Lower lobe of right lung (tissue), 2 donors: ENCODE results near the gene GREB1L. TPM values are rescaled to one million over a fixed set of nuclear protein-coding genes. Genes with fewer than 3 reads are reported as not detected.

Source experiments
- ATAC-seq, 2 donors: fragments of 200-7000 bp; cut with Tn5 transposase; one replicate each; pipeline ENCODE4 v1.9.1; 2020 to 2022; ENCODE audit warnings: mild to moderate bottlenecking in 2 of 2, moderate library complexity in 2 of 2
- DNase-seq: peaks from one replicate; pipeline ENCODE4 v3.0.0-alpha.2; 2020
- H3K27ac ChIP-seq: fragments of 200-600 bp; one replicate; pipeline ENCODE4 v1.8.0; 2022
- H3K27me3 ChIP-seq: fragments of 200-600 bp; one replicate; pipeline ENCODE4 v1.8.0; 2022; ENCODE audit warnings: low read depth
- H3K36me3 ChIP-seq: fragments of 200-600 bp; one replicate; pipeline ENCODE4 v1.8.0; 2022; ENCODE audit warnings: mild to moderate bottlenecking
- H3K4me1 ChIP-seq: fragments of 200-600 bp; one replicate; pipeline ENCODE4 v1.8.0; 2022
- H3K4me3 ChIP-seq: fragments of 200-600 bp; one replicate; pipeline ENCODE4 v1.8.0; 2022; ENCODE audit warnings: mild to moderate bottlenecking
- H3K9me3 ChIP-seq: fragments of 200-600 bp; one replicate; pipeline ENCODE4 v1.8.0; 2022
- intact Hi-C: fragments of 100-400 bp; cut with DNase I; formaldehyde crosslinking; loops from one replicate; pipeline ENCODE4 v1.11.0; 2022
- total RNA-seq: library from RNA; stranded (reverse); fragmentation: NEBNext Ultra II Directional; extraction: Animal tissue kit (Norgen Biotek cat#: 25700); gene quantifications from one replicate; pipeline ENCODE4 v1.2.1, GENCODE V29; 2021
- TF ChIP-seq, protein P1 (sequence below): fragments of 200-600 bp; IDR thresholded peaks from one replicate; pipeline ENCODE4 v1.8.0; 2022; ENCODE audit warnings: antibody characterized with exemption, mild to moderate bottlenecking
- donor health status: DM: no; HTN: yes; CAD: no; lungs with severe emphysema.

Gene GREB1L
- total RNA-seq, 1 donor from 2014 or later: 0.74 TPM

DNA sequence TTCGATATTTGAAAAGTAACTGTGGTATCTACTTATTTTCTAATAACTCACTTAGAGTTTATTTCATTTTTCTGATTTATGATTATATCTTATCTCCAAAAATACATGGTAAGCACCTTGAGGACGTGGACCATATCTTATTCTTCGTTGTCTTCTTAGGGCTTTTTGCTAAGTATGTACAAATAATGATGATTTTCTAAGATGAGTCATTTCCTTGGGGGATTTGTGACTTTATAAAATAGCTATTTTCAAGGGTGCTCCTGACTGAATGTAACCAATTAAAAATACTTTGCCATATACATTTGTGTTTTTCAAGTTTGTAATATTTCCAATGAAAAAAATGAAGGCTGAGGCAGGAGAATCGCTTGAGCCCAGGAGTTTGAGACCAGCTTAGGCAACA, 56.3 kb downstream of the GREB1L start:
- Histone ChIP-seq H3K4me3 (no peak overlapping the region), H3K27ac (no peak overlapping the region), H3K9me3 (no peaks in the 10 kb centered on the region), H3K36me3 (no peaks in the 10 kb centered on the region), H3K4me1 (no peaks in the 10 kb centered on the region), H3K27me3 (no peaks in the 10 kb centered on the region)
- ATAC-seq (no peak), DNase-seq (no peak)
- intact Hi-C loops: no loop called here
- TF ChIP-seq, protein P1, sequence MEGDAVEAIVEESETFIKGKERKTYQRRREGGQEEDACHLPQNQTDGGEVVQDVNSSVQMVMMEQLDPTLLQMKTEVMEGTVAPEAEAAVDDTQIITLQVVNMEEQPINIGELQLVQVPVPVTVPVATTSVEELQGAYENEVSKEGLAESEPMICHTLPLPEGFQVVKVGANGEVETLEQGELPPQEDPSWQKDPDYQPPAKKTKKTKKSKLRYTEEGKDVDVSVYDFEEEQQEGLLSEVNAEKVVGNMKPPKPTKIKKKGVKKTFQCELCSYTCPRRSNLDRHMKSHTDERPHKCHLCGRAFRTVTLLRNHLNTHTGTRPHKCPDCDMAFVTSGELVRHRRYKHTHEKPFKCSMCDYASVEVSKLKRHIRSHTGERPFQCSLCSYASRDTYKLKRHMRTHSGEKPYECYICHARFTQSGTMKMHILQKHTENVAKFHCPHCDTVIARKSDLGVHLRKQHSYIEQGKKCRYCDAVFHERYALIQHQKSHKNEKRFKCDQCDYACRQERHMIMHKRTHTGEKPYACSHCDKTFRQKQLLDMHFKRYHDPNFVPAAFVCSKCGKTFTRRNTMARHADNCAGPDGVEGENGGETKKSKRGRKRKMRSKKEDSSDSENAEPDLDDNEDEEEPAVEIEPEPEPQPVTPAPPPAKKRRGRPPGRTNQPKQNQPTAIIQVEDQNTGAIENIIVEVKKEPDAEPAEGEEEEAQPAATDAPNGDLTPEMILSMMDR: no peak

DNA sequence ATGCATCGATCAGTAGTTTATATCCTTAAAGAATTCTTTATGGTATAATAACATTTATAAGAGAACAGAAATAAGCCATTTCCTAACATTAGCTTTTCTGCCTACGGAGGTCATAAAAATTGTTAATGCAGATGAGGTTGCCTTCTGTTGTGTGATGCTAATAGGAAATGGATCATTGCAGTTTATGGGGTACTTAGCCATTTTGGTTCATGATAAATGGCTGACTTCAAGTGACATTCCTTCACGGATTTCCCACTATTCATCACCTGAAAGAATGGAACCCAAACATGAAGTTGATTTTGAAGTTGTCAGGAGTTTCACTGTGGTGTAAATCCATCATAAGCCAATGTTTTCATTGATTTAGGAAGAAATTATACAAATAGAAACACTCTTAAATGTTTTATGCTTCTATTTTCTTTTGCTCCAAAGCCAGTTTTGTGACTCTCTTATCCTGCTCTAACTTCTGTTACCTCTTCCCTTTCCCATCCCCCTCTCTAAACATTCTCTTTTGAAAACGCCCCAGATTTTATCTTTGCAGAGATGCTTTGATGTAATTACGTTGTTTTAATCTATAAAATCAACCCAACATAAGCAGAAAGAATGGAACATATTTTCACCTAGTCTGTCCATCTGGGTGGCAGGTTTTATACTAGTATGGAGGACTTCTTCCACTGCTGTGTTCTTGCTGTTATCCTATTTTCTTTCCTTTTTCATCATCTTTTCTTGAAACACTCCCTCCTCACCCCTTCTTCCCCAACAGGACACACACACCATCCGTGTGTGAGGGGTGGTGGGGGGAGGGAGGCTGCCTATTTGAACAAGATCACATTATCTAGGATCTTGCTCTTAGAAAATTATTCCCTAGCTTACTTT, 58.2 kb downstream of the GREB1L start:
- intact Hi-C loops: no loop called here

GRCh38 chr18:21300908-21301200, 58.8 kb downstream of the GREB1L start:
- no peak for ATAC-seq

More for the DNA sequence above, 58.2 kb downstream of the GREB1L start:
- DNase-seq (no peak), ATAC-seq (no peak)
- Histone ChIP-seq H3K27me3 (no peaks in the 10 kb centered on the region), H3K27ac (no peak overlapping the region), H3K4me1 (no peaks in the 10 kb centered on the region), H3K9me3 (no peaks in the 10 kb centered on the region), H3K36me3 (no peaks in the 10 kb centered on the region), H3K4me3 (no peak overlapping the region)
- TF ChIP-seq, protein P1: no peak

DNA sequence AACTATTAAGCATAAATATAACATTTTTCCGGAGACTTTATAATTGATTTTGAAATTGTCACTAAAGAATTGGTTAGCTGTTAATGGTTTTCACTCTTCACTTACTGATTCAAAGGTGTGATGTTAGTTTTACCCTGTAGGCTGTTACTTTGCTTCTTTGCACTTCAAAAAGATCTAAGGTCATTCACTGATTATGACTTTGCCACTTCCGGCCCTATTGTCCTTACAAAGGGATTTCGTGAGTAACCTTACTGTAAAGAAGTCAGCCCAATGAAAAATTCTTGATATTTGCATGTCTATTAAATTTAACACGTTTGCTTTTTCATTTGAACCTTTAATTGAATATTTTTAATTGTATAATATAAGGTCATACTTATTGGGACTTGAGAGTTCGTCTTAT, 61.4 kb downstream of the GREB1L start:
- Histone ChIP-seq H3K27ac (no peak overlapping the region), H3K36me3 (no peaks in the 10 kb centered on the region), H3K4me3 (no peak overlapping the region), H3K9me3 (no peaks in the 10 kb centered on the region), H3K27me3 (no peaks in the 10 kb centered on the region), H3K4me1 (no peaks in the 10 kb centered on the region)
- DNase-seq: no peak
- ATAC-seq: no peak
- intact Hi-C loops: no loop called here
- TF ChIP-seq, protein P1: no peak

More at GRCh38 chr18:21300908-21301200, 58.8 kb downstream of the GREB1L start:
- Histone ChIP-seq H3K9me3 (no peaks in the 10 kb centered on the region), H3K27me3 (no peaks in the 10 kb centered on the region), H3K36me3 (no peaks in the 10 kb centered on the region), H3K27ac (no peak overlapping the region), H3K4me1 (no peaks in the 10 kb centered on the region), H3K4me3 (no peak overlapping the region)
- intact Hi-C loops: no loop called here
- TF ChIP-seq, protein P1: no peak
- no peak for DNase-seq

GRCh38 chr18:21303895-21304294, 61.9 kb downstream of the GREB1L start:
- Histone ChIP-seq H3K9me3 (no peaks in the 10 kb centered on the region), H3K4me1 (no peaks in the 10 kb centered on the region), H3K4me3 (no peak overlapping the region), H3K36me3 (no peaks in the 10 kb centered on the region), H3K27me3 (no peaks in the 10 kb centered on the region), H3K27ac (no peak overlapping the region)
- intact Hi-C loops: no loop called here
- DNase-seq (no peak), ATAC-seq (no peak)
- TF ChIP-seq, protein P1: no peak
